ENCODE data around the gene DUSP6. TPM values are rescaled to one million over a fixed set of nuclear protein-coding genes. Genes with fewer than 3 reads are reported as not detected.

The DUSP6 gene
- total and polyA plus RNA-seq, 2 of the 13 experiments (the other 11 are each of a cell fraction or from before 2014, with no cell fraction given): 40.9 to 161 TPM

DNA sequence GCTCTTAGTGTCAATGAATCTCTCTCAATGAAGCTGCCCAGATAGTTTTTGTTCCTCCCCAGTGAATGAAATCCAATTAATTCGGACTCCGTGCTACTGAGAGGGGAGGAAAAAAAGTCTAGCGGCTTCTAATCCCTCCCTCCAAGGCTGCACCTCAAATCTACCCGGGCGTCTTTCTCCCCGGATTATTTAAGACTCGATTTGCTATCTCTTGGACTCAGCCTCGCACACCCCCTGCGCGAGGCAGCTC lies 134 bp downstream of the DUSP6 start (continued):
- TF ChIP-seq SPEN (CRISPR knock-in tag; IDR thresholded peaks at IDR 0.05; ENCODE audit: low read depth) (no peak), ZSCAN29 (CRISPR knock-in tag; conservative IDR thresholded peaks at IDR 0.05) (peak; percentile 94; the same call in 1 of the 2 replicates), PLSCR1 (CRISPR knock-in tag; IDR thresholded peaks at IDR 0.05; ENCODE audit: borderline replicate concordance) (no peak), MLLT10 (CRISPR knock-in tag; IDR thresholded peaks at IDR 0.05) (no peak), GTF2F1 (IDR thresholded peaks at IDR 0.05; ENCODE audit: low read length) (0 out of 2 replicates have a peak, but pooled peaks have one; percentile 19), POLR2AphosphoS5 (IDR thresholded peaks at IDR 0.05; ENCODE audit: low read depth, low read length) (peak; percentile 96), ZXDC (CRISPR knock-in tag; IDR thresholded peaks at IDR 0.05) (no peak), MIER3 (CRISPR knock-in tag; IDR thresholded peaks at IDR 0.05; ENCODE audit: borderline replicate concordance) (no peak)
- TF ChIP-seq, protein P1, sequence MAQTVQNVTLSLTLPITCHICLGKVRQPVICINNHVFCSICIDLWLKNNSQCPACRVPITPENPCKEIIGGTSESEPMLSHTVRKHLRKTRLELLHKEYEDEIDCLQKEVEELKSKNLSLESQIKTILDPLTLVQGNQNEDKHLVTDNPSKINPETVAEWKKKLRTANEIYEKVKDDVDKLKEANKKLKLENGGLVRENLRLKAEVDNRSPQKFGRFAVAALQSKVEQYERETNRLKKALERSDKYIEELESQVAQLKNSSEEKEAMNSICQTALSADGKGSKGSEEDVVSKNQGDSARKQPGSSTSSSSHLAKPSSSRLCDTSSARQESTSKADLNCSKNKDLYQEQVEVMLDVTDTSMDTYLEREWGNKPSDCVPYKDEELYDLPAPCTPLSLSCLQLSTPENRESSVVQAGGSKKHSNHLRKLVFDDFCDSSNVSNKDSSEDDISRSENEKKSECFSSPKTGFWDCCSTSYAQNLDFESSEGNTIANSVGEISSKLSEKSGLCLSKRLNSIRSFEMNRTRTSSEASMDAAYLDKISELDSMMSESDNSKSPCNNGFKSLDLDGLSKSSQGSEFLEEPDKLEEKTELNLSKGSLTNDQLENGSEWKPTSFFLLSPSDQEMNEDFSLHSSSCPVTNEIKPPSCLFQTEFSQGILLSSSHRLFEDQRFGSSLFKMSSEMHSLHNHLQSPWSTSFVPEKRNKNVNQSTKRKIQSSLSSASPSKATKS (CRISPR knock-in tag; IDR thresholded peaks at IDR 0.05): 0 out of 2 replicates have a peak, but pooled peaks have one; percentile 48
- TF ChIP-seq, protein P2, sequence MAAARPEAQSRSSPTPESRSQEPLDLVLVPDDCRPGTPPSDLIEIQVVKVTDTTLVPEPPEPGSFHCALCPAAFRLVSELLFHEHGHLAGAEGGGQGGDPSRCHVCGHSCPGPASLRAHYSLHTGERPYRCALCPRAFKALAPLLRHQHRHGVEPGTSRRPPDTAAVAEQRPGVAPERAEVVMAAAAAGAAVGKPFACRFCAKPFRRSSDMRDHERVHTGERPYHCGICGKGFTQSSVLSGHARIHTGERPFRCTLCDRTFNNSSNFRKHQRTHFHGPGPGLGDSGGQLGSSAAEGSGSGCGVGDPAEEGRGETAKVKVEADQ (CRISPR knock-in tag; IDR thresholded peaks at IDR 0.05; ENCODE audit: borderline replicate concordance): no peak
